GM19238 (cell line): ENCODE measurements around the gene TARDBP.
"Not testable (repeated sequence)": the region's sequence is repeated elsewhere in the genome, so short reads cannot be mapped to it uniquely, and the experiment has no call there.

Source experiments
- DNase-seq: peaks from one replicate; pipeline ENCODE4 v3.0.0; 2011; ENCODE audit warnings: low spot score; ENCODE audit not compliant: insufficient read length

Gene TARDBP

GRCh38 chr1:11059155-11059967 is 46.9 kb downstream of the TARDBP start:
- peak; percentile 53 for DNase-seq

GRCh38 chr1:11059968-11060830 is 47.7 kb downstream of the TARDBP start, which contains the start of gene SRM:
TSS of gene SRM (minus strand) at chr1:11060018. CDS start at chr1:11059943, 75 bp downstream.
- peak; percentile 99 for DNase-seq

GRCh38 chr1:11061652-11062365 is 49.4 kb downstream of the TARDBP start:
- DNase-seq: no peak

GRCh38 chr1:11062965-11063401 is 50.5 kb downstream of the TARDBP start:
- peak; percentile 53 for DNase-seq

- DNase-seq: not testable (repeated sequence)
Measured at GRCh38 chr1:11063937-11064537, 51.6 kb downstream of the TARDBP start.

GRCh38 chr1:11064942-11065341 is 52.5 kb downstream of the TARDBP start:
- no peak for DNase-seq

GRCh38 chr1:11065796-11066195 is 53.3 kb downstream of the TARDBP start:
- DNase-seq: no peak

- DNase-seq: no peak
Measured at GRCh38 chr1:11067716-11068599, 55.5 kb downstream of the TARDBP start.

- no peak for DNase-seq
Measured at GRCh38 chr1:11068600-11069473, 56.4 kb downstream of the TARDBP start.

- no peak for DNase-seq
Measured at GRCh38 chr1:11070876-11071275, 58.4 kb downstream of the TARDBP start.

- no peak for DNase-seq
Measured at GRCh38 chr1:11071463-11072215, 59.2 kb downstream of the TARDBP start.

- DNase-seq: no peak
Measured at GRCh38 chr1:11072216-11072917, 59.9 kb downstream of the TARDBP start.

- DNase-seq: not testable (repeated sequence)
Measured at GRCh38 chr1:11073398-11073797, 60.9 kb downstream of the TARDBP start.
